Hepatocyte (in vitro differentiated cells): ENCODE results near the gene SOX6. TPM values are rescaled to one million over a fixed set of nuclear protein-coding genes. Genes with fewer than 3 reads are reported as not detected.

Experiments used
- DNase-seq: peaks from one replicate; pipeline ENCODE4 v3.0.0-alpha.2; 2016; ENCODE audit warnings: low spot score
- H2AFZ ChIP-seq: fragments of 200-600 bp; sonication (generic); 2 replicates; pipeline ENCODE4 v1.6.0; 2016; ENCODE audit warnings: antibody characterized with exemption, mild to moderate bottlenecking
- H3K27ac ChIP-seq: fragments of 200-600 bp; sonication (generic); 2 replicates; pipeline ENCODE4 v1.5.1; 2016; ENCODE audit warnings: mild to moderate bottlenecking
- H3K27me3 ChIP-seq: fragments of 200-600 bp; sonication (generic); 2 replicates; pipeline ENCODE4 v1.6.1; 2016
- H3K36me3 ChIP-seq: fragments of 200-600 bp; sonication (generic); replicated peaks from 2 replicates; pipeline ENCODE4 v1.5.1; 2016; ENCODE audit warnings: low read depth; ENCODE audit not compliant: insufficient read depth
- H3K4me1 ChIP-seq: fragments of 200-600 bp; sonication (generic); 2 replicates; pipeline ENCODE4 v1.5.1; 2016; ENCODE audit warnings: mild to moderate bottlenecking, moderate library complexity; ENCODE audit not compliant: insufficient read depth
- H3K4me2 ChIP-seq: fragments of 200-600 bp; sonication (generic); 2 replicates; pipeline ENCODE4 v1.6.0; 2016
- H3K4me3 ChIP-seq: fragments of 200-600 bp; sonication (generic); 2 replicates; pipeline ENCODE4 v1.5.1; 2016; ENCODE audit warnings: mild to moderate bottlenecking
- H3K79me2 ChIP-seq: fragments of 200-600 bp; sonication (generic); 2 replicates; pipeline ENCODE4 v1.6.0; 2017; ENCODE audit warnings: mild to moderate bottlenecking
- H3K9me2 ChIP-seq: fragments of 200-600 bp; sonication (generic); replicated peaks from 2 replicates; pipeline ENCODE4 v1.6.0; 2017; ENCODE audit warnings: mild to moderate bottlenecking; ENCODE audit not compliant: insufficient read depth
- H3K9me3 ChIP-seq: fragments of 200-600 bp; sonication (generic); 2 replicates; pipeline ENCODE4 v1.5.1; 2016; ENCODE audit warnings: low read depth, mild to moderate bottlenecking
- H4K20me1 ChIP-seq: fragments of 200-600 bp; sonication (generic); 2 replicates; pipeline ENCODE4 v1.6.0; 2016; ENCODE audit warnings: mild to moderate bottlenecking; ENCODE audit not compliant: insufficient read depth, poor library complexity, severe bottlenecking
- EZH2 ChIP-seq: fragments of 200-600 bp; sonication (generic); IDR thresholded peaks from 2 replicates; pipeline ENCODE4 v1.6.1; 2016; ENCODE audit warnings: antibody characterized with exemption, mild to moderate bottlenecking, borderline replicate concordance
- EZH2phosphoT487 ChIP-seq: fragments of 200-600 bp; sonication (generic); IDR thresholded peaks from one replicate; pipeline ENCODE4 v1.6.1; 2018; ENCODE audit warnings: antibody characterized with exemption, mild to moderate bottlenecking, low read depth, moderate library complexity; ENCODE audit not compliant: unreplicated experiment, severe bottlenecking
- WGBS: methylation state at CpG from one replicate; pipeline ENCODE4 v1.1.6; 2016; ENCODE audit warnings: low lambda C conversion rate; ENCODE audit errors: missing lambda C conversion rate; 5-methylcytosine and 5-hydroxymethylcytosine counted together
- polyA plus RNA-seq: library from polyadenylated mRNA; unstranded; fragments of >200 nt; fragmentation: Nextera tagmentation; extraction: Ambion mirVana; gene quantifications from 2 replicates; pipeline ENCODE4 v1.2.1, GENCODE V29; 2016
- total RNA-seq: library from RNA; depleted of rRNA; stranded (reverse); fragments of >200 nt; gene quantifications from 2 replicates; pipeline ENCODE4 v1.2.3, GENCODE V29; 2014
- TF ChIP-seq, protein P1 (sequence below): fragments of 200-600 bp; sonication (generic); IDR thresholded peaks from 2 replicates; pipeline ENCODE4 v1.5.1; 2016; ENCODE audit warnings: antibody characterized with exemption, mild to moderate bottlenecking; ENCODE audit not compliant: poor library complexity

The SOX6 gene
- total and polyA plus RNA-seq, 2 experiments from 2014 or later = 23.2 to 75.7 TPM

DNA sequence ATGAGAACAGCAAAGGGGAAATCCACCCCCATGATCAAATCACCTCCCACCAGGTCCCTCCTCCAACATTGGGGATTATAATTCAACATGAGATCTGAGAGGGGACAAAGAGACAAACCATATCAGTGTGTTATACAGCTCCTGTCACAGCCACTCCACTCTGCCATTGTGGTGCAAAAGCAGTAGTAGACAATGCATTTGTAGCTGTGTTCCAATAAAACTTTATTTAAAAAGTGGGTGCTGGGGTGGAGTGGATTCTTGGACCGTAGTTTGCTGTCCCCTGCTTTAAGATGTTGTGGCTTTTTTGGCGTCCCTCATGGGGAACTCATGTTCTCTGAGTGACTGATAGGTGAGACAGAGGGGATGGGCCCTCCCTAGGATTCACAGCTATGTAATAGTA lies 399.1 kb downstream of the SOX6 start:
- H3K9me3 ChIP-seq = no peaks in the 10 kb centered on the region
- TF ChIP-seq EZH2phosphoT487 (no peak), EZH2 (no peak)
- TF ChIP-seq, protein P1, sequence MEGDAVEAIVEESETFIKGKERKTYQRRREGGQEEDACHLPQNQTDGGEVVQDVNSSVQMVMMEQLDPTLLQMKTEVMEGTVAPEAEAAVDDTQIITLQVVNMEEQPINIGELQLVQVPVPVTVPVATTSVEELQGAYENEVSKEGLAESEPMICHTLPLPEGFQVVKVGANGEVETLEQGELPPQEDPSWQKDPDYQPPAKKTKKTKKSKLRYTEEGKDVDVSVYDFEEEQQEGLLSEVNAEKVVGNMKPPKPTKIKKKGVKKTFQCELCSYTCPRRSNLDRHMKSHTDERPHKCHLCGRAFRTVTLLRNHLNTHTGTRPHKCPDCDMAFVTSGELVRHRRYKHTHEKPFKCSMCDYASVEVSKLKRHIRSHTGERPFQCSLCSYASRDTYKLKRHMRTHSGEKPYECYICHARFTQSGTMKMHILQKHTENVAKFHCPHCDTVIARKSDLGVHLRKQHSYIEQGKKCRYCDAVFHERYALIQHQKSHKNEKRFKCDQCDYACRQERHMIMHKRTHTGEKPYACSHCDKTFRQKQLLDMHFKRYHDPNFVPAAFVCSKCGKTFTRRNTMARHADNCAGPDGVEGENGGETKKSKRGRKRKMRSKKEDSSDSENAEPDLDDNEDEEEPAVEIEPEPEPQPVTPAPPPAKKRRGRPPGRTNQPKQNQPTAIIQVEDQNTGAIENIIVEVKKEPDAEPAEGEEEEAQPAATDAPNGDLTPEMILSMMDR = no peak
- H3K79me2 ChIP-seq = no peaks in the 10 kb centered on the region
- no peak overlapping the region for H3K4me2 ChIP-seq
- no peaks in the 10 kb centered on the region for H3K36me3 ChIP-seq
- WGBS = 57% methylated on average over 2 of the region's 2 CpGs
- H3K27ac ChIP-seq = no peak overlapping the region
- H3K9me2 ChIP-seq = no peaks in the 10 kb centered on the region
- H3K4me3 ChIP-seq = no peak overlapping the region
- no peaks in the 10 kb centered on the region for H3K4me1 ChIP-seq
- no peak for DNase-seq
- no peaks in the 10 kb centered on the region for H3K27me3 ChIP-seq
- H2AFZ ChIP-seq = no peak overlapping the region
- H4K20me1 ChIP-seq = no peaks in the 10 kb centered on the region

DNA sequence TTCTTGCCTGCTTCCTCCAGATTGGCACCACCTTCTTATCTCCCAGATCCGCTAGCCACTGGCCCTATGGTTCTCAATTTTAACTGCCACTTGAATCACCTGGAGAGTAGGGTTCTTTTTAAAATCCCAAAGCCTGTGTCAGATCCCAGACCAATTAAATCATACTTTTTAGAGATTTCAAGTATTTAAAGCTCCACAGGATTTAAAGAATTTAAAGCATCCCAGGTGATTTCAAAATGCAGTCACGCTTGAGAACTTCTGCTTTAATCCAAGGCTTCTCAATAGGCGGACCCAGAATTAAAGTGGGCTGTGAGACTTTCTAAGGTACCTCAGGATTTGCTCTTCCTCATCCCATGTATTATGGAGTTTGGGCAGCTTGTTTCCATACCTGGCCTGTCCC lies 400.0 kb downstream of the SOX6 start:
- Histone ChIP-seq H3K27ac (no peak overlapping the region), H3K9me3 (no peaks in the 10 kb centered on the region), H3K27me3 (no peaks in the 10 kb centered on the region), H3K36me3 (no peaks in the 10 kb centered on the region), H3K79me2 (no peaks in the 10 kb centered on the region), H3K4me2 (no peak overlapping the region), H3K4me3 (no peak overlapping the region), H3K9me2 (no peaks in the 10 kb centered on the region), H3K4me1 (no peaks in the 10 kb centered on the region), H2AFZ (no peak overlapping the region), H4K20me1 (no peaks in the 10 kb centered on the region)
- DNase-seq = no peak
- 96% methylated on average over 3 of the region's 3 CpGs for WGBS
- TF ChIP-seq, protein P1 = no peak
- no peak for TF ChIP-seq EZH2phosphoT487

DNA sequence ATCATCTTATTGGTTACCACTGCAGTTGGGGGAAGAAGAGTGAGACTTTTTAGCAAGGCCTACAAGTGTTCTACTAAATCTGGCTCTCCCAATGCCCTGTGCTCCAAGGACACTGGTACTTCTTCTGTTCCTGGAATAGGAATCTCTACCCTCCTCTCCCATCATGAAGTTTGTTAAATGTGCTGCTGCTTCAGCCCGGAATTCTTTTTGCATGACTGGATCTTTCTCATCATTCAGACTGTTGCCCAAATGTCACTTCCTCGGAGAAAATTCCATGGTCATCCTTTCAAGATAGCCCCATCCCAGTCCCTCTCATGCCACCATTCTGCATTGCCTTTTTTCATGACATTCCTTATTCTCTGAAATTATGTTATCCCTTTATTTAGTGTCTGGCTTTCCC lies 400.8 kb downstream of the SOX6 start:
- no peaks in the 10 kb centered on the region for H3K27me3 ChIP-seq

More for the DNA sequence above, 400.8 kb downstream of the SOX6 start:
- TF ChIP-seq EZH2 = no peak
- TF ChIP-seq, protein P1 = no peak
- no peak for TF ChIP-seq EZH2phosphoT487
- Histone ChIP-seq H2AFZ (no peak overlapping the region), H3K4me2 (no peak overlapping the region), H3K4me1 (no peaks in the 10 kb centered on the region), H4K20me1 (no peaks in the 10 kb centered on the region), H3K79me2 (no peaks in the 10 kb centered on the region), H3K4me3 (no peak overlapping the region), H3K36me3 (no peaks in the 10 kb centered on the region), H3K9me2 (no peaks in the 10 kb centered on the region), H3K9me3 (no peaks in the 10 kb centered on the region), H3K27ac (no peak overlapping the region)
- no peak for DNase-seq
- WGBS = 78% methylated on average over 2 of the region's 2 CpGs
